Activated B cell treated with CpG ODN at 0.5 μM for 24 hours (primary cell): ENCODE data around the gene TMEM185B. TPM values are rescaled to one million over a fixed set of nuclear protein-coding genes. Genes with fewer than 3 reads are reported as not detected.

ENCODE experiments used
- ATAC-seq: fragments of 200-7000 bp; cut with Tn5 transposase; one replicate; pipeline ENCODE4 v1.10.0; 2021; ENCODE audit warnings: low read depth, mild to moderate bottlenecking, moderate library complexity
- CTCF ChIA-PET: fragments of 350-600 bp; sonication (Branson Sonifier 250); formaldehyde crosslinking; loops from one replicate; lab custom pipeline; 2021; ENCODE audit warnings: antibody characterized with exemption; lab: Charles Lee
- POLR2A ChIA-PET: fragments of 350-600 bp; sonication (Branson Sonifier 250); formaldehyde crosslinking; loops from one replicate; lab custom pipeline; 2021; ENCODE audit warnings: antibody characterized with exemption; lab: Charles Lee
- DNase-seq: peaks from one replicate; pipeline ENCODE4 v3.0.0; 2022
- H3K27ac Mint-ChIP-seq: one replicate; pipeline ENCODE4 v1.8.0; 2020; ENCODE audit warnings: mixed read lengths
- H3K27me3 Mint-ChIP-seq: one replicate; pipeline ENCODE4 v1.8.0; 2021; ENCODE audit warnings: mixed read lengths
- H3K36me3 Mint-ChIP-seq: one replicate; pipeline ENCODE4 v1.8.0; 2021; ENCODE audit warnings: low read depth, mixed read lengths
- H3K4me1 Mint-ChIP-seq: one replicate; pipeline ENCODE4 v1.8.0; 2021; ENCODE audit warnings: mixed read lengths
- H3K4me3 Mint-ChIP-seq: one replicate; pipeline ENCODE4 v1.8.0; 2020; ENCODE audit warnings: mild to moderate bottlenecking, mixed read lengths
- H3K9me3 Mint-ChIP-seq: one replicate; pipeline ENCODE4 v1.8.0; 2020; ENCODE audit warnings: mixed read lengths
- CTCF ChIP-seq: fragments of 200-600 bp; IDR thresholded peaks from one replicate; pipeline ENCODE4 v1.8.0; 2022; ENCODE audit warnings: antibody characterized with exemption, mild to moderate bottlenecking
- intact Hi-C: fragments of 100-400 bp; cut with micrococcal nuclease; formaldehyde crosslinking; loops from one replicate; pipeline ENCODE4 v1.15.1; 2024
- total RNA-seq: library from RNA; stranded (reverse); gene quantifications from 2 replicates; pipeline ENCODE4 v1.2.3, GENCODE V29; 2022

The TMEM185B gene
- total RNA-seq, 1 donor from 2014 or later = 26.8 TPM

DNA sequence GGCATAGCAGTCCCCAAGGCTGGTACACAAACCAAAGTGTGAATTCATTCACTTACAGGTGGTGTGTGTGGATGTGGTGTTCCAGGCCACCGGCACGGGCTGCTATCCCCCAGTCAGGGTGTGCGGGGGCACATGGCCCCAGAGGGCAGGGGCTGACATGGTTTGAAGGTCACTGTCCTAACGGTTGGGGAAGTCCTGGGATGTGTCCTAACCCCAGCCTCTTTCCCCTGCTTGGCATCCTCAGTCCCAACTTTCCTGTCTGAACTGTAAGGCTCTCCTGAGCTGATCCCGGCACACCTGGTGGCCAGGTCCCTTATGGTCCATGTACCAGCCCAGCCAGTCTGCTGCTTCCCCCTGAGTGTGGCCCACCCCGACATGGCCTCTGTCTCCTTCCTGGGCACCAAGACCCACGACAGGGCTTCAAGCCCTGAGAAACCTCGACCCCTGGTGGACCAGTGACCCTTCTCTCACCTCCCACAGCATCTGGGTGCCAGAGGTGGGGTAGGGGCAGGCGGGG is 2.4 kb upstream of the TMEM185B start:
- Mint-ChIP-seq H3K27ac (no peak overlapping the region), H3K9me3 (peaks cover 2% of the 10 kb centered on the region), H3K27me3 (no peaks in the 10 kb centered on the region), H3K36me3 (peaks cover 17% of the 10 kb centered on the region), H3K4me3 (no peak overlapping the region), H3K4me1 (peaks cover 50% of the 10 kb centered on the region)
- no peak for TF ChIP-seq CTCF
- ChIA-PET POLR2A (interaction anchor here (0.7 to 1.3 kb wide), 4 partner anchors 27 to 466 kb away, joined by 3 to 4 read pairs (median 4); partner anchors contain the start of genes PTPN4 and RALB), CTCF (interaction anchor here (0.9 kb wide), 1 partner anchor 11 kb away, joined by 3 read pairs; no protein-coding TSS in a partner anchor)
- ATAC-seq (no peak), DNase-seq (no peak)
- intact Hi-C loops = loop anchor here (10.0 kb wide), 1 partner anchor 861 kb away; the partner anchor contains the start of genes C2orf76 and DBI

- peaks cover 22% of the 10 kb centered on the region for H3K36me3 Mint-ChIP-seq
Observed at GRCh38 chr2:120224735-120225548, 1.7 kb upstream of the TMEM185B start.

DNA sequence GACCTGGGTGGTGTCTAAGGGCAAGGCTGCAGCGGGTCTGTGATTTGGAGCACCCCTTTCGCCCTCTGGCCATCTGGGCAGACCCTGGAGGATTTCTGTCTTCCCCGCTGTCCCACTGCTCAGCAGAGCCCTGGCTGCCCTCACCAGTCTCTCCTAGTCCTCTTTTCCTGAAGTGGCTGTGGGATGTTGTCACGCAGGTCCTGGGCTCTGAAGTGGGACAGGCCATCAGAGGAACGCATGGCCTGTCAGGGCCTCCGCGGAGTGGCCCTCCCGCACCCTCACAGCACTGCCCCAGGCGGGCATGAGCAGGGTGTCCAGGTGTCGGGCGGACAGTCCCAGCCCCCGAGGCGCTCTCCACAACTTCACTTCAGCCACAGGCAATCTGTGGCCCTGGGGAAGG is 1.1 kb upstream of the TMEM185B start:
- H3K9me3 Mint-ChIP-seq = peaks cover 2% of the 10 kb centered on the region
- ATAC-seq = no peak
- TF ChIP-seq CTCF = no peak
- H3K4me1 Mint-ChIP-seq = peaks cover 54% of the 10 kb centered on the region
- H3K27me3 Mint-ChIP-seq = no peaks in the 10 kb centered on the region
- ChIA-PET POLR2A (interaction anchor here (2.4 kb wide), 1 partner anchor 48 kb away, joined by 32 read pairs; no protein-coding TSS in a partner anchor), CTCF (interaction anchor here (1.1 to 1.4 kb wide), 2 partner anchors 8 to 49 kb away, joined by 3 read pairs; no protein-coding TSS in a partner anchor)
- peak overlapping the region; percentile 87 for H3K4me3 Mint-ChIP-seq
- DNase-seq = no peak
- intact Hi-C loops = loop anchor here (5.0 to 10.0 kb wide), 2 partner anchors 43 to 859 kb away; partner anchors contain the start of genes C2orf76 and DBI
- peak overlapping the region; percentile 85 for H3K27ac Mint-ChIP-seq
- H3K36me3 Mint-ChIP-seq = peaks cover 28% of the 10 kb centered on the region

More at GRCh38 chr2:120224735-120225548, 1.7 kb upstream of the TMEM185B start:
- ATAC-seq = no peak
- POLR2A ChIA-PET = interaction anchor here (0.7 to 1.3 kb wide), 3 partner anchors 27 to 465 kb away, joined by 3 to 4 read pairs (median 4); partner anchors contain the start of genes PTPN4 and RALB
- CTCF ChIA-PET = no interaction called here
- Mint-ChIP-seq H3K27me3 (no peaks in the 10 kb centered on the region), H3K27ac (peak overlapping the region; percentile 12), H3K4me1 (peaks cover 50% of the 10 kb centered on the region), H3K4me3 (peak overlapping the region; percentile 52), H3K9me3 (peaks cover 2% of the 10 kb centered on the region)
- TF ChIP-seq CTCF = no peak
- DNase-seq = no peak
- intact Hi-C loops = loop anchor here (5.0 to 10.0 kb wide), 2 partner anchors 42 to 860 kb away; partner anchors contain the start of genes C2orf76 and DBI

DNA sequence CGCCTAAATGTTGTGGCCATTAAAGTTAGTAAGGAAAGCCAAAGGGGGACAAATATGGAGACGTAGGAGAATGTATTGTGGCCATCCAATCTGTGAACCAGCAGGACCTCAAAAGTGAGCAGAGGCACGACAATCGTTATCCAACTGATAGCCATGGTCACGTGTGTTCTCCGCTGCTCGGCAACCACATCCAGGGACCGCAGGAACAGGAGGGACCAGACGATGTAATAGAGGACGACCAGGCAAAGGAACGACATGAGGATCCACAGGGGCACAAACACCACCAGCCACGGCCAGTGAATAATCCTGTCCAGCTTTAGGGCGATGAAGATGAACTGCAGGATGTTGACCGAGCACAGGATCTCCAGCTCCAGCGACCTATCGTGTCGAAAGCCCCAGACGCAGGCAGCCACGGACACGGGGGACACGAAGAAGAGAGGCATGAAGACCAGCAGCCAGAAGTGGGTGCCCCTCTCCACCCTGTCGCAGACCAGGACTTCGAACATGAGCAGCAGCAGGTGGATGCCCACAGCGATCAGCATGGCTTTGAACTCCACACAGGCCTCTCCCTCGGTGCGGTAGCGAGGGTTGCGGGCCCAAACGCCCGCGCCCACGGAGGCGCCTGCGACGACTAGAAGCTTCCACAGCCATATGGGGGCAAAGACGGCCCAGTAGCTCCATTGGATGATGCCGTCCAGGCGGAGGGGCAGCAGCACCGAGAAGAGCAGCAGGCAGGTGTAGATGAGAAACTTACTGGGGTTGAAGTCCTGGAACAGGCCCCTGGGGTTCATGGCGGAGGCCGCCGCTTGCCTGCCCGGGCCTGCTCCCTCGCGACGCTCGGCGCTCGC is 790 bp downstream of the TMEM185B start:
- peak overlapping the region; percentile 81 for H3K4me3 Mint-ChIP-seq
- ATAC-seq = no peak
- POLR2A ChIA-PET = interaction anchor here (0.6 to 2.4 kb wide), 9 partner anchors 10 to 209 kb away, joined by 3 to 37 read pairs (median 4); partner anchors contain the start of genes EPB41L5, INHBB and RALB
- no peaks in the 10 kb centered on the region for H3K27me3 Mint-ChIP-seq
- TF ChIP-seq CTCF = no peak
- DNase-seq = no peak
- peaks cover 45% of the 10 kb centered on the region for H3K36me3 Mint-ChIP-seq
- peaks cover 2% of the 10 kb centered on the region for H3K9me3 Mint-ChIP-seq
- CTCF ChIA-PET = interaction anchor here (1.0 kb wide), 2 partner anchors 30 to 91 kb away, joined by 5 to 6 read pairs; partner anchors contain the start of gene RALB
- peak overlapping the region; percentile 80 for H3K27ac Mint-ChIP-seq
- intact Hi-C loops = loop anchor here (1.0 to 10.0 kb wide), 10 partner anchors 10 to 858 kb away; partner anchors contain the start of genes C2orf76, DBI, EPB41L5 and PTPN4
- peaks cover 51% of the 10 kb centered on the region for H3K4me1 Mint-ChIP-seq
